Endothelial cell of umbilical vein (primary cell): ENCODE results near the gene GNAL. TPM values are rescaled to one million over a fixed set of nuclear protein-coding genes. Genes with fewer than 3 reads are reported as not detected.

Experiments
- BruUV-seq: library from RNA; stranded (reverse); fragments of 400-500 nt; replicated peaks from 2 replicates; lab custom pipeline; 2021; lab: Mats Ljungman, UMichigan
- CTCF ChIA-PET: fragments of 300-600, 350-600 bp; sonication (Branson Sonifier 250); formaldehyde crosslinking; loops from one replicate; lab custom pipeline; 2021; ENCODE audit warnings: antibody characterized with exemption, inconsistent platforms; lab: Charles Lee
- POLR2A ChIA-PET: fragments of 300-600, 350-600 bp; sonication (Branson Sonifier 250); formaldehyde crosslinking; loops from one replicate; lab custom pipeline; 2021; ENCODE audit warnings: antibody characterized with exemption, inconsistent platforms; lab: Charles Lee
- DNase-seq: peaks from one replicate; pipeline ENCODE4 v3.0.0-alpha.2; 2011; ENCODE audit warnings: low read depth, low spot score
- FAIRE-seq: peaks from 2 replicates; lab custom pipeline; 2011; peaks lifted over from hg19 to GRCh38; lab: Jason Lieb, UNC
- H2AFZ ChIP-seq: 2 replicates; pipeline ENCODE4 v1.6.0; 2012; ENCODE audit warnings: low read depth, low read length, control low read depth, inconsistent platforms
- H3K27ac ChIP-seq: 2 replicates; pipeline ENCODE4 v1.5.1; 2011; ENCODE audit warnings: low read depth, mild to moderate bottlenecking, control low read depth, low read length, moderate library complexity; ENCODE audit not compliant: insufficient read depth
- H3K27me3 ChIP-seq, 2 experiments: 2 replicates each; pipeline versions ENCODE4 v1.6.0 to v1.6.1; 2011; ENCODE audit warnings: low read length in 2 of 2, mixed read lengths in 1 of 2; ENCODE audit not compliant: control insufficient read depth in 2 of 2, insufficient read depth in 2 of 2
- H3K36me3 ChIP-seq, 2 experiments: 2 replicates in 1 of 2; 3 replicates in 1 of 2; pipeline ENCODE4 v1.5.1; 2011; ENCODE audit warnings: low read length in 2 of 2, mild to moderate bottlenecking in 1 of 2, moderate library complexity in 1 of 2; ENCODE audit not compliant: control insufficient read depth in 2 of 2, insufficient read depth in 2 of 2; ENCODE audit errors: extremely low read depth in 1 of 2
- H3K4me1 ChIP-seq: 3 replicates; pipeline ENCODE4 v1.5.1; 2011; ENCODE audit warnings: mild to moderate bottlenecking, low read length; ENCODE audit not compliant: control insufficient read depth, insufficient read depth; ENCODE audit errors: extremely low read depth
- H3K4me2 ChIP-seq: 2 replicates; pipeline ENCODE4 v1.6.1; 2011; ENCODE audit warnings: low read length, control low read depth, mixed read lengths; ENCODE audit not compliant: insufficient read depth
- H3K4me3 ChIP-seq, 3 experiments: fragments of 200-600 bp in 1 of 3; sonication (generic), shearing (Covaris generic) in 1 of 3; replicated peaks in 1 of 3; 2 replicates each; pipeline ENCODE4 v1.5.1; 2011 to 2016; ENCODE audit warnings: control low read depth in 3 of 3, low read length in 3 of 3, mild to moderate bottlenecking in 2 of 3, inconsistent platforms in 1 of 3, low read depth in 1 of 3, moderate library complexity in 1 of 3; ENCODE audit not compliant: insufficient read depth in 1 of 3
- H3K79me2 ChIP-seq: 2 replicates; pipeline ENCODE4 v1.6.0; 2012; ENCODE audit warnings: low read length, inconsistent platforms; ENCODE audit not compliant: control insufficient read depth, insufficient read depth
- H3K9ac ChIP-seq: replicated peaks from 2 replicates; pipeline ENCODE3; 2011; ENCODE audit warnings: low read length, control low read depth; ENCODE audit not compliant: insufficient read depth; ENCODE audit errors: extremely low read depth
- H3K9me1 ChIP-seq: replicated peaks from 3 replicates; pipeline ENCODE4 v1.6.0; 2011; ENCODE audit warnings: mild to moderate bottlenecking, low read length; ENCODE audit not compliant: control insufficient read depth, insufficient read depth; ENCODE audit errors: extremely low read depth
- H3K9me3 ChIP-seq: replicated peaks from 2 replicates; pipeline ENCODE4 v1.5.1; 2012; ENCODE audit warnings: low read length, inconsistent platforms; ENCODE audit not compliant: control insufficient read depth, insufficient read depth
- H4K20me1 ChIP-seq: replicated peaks from 2 replicates; pipeline ENCODE3; 2011; ENCODE audit warnings: mild to moderate bottlenecking, low read length; ENCODE audit not compliant: control insufficient read depth, insufficient read depth; ENCODE audit errors: extremely low read depth
- EZH2 ChIP-seq: IDR thresholded peaks from 2 replicates; pipeline ENCODE4 v1.6.1; 2012; ENCODE audit warnings: borderline replicate concordance, low read depth, mild to moderate bottlenecking, moderate library complexity, low read length, inconsistent platforms; ENCODE audit not compliant: severe bottlenecking
- FOS ChIP-seq: IDR thresholded peaks from 2 replicates; pipeline ENCODE4 v1.6.1; 2011; ENCODE audit warnings: mild to moderate bottlenecking, low read length, moderate library complexity, borderline replicate concordance; ENCODE audit not compliant: insufficient read depth
- GATA2 ChIP-seq: IDR thresholded peaks from 2 replicates; pipeline ENCODE4 v1.7.0; 2011; ENCODE audit warnings: low read depth, mild to moderate bottlenecking, moderate library complexity, mixed read lengths, low read length; ENCODE audit not compliant: insufficient read length, insufficient read depth
- MYC ChIP-seq: IDR thresholded peaks from one replicate; pipeline ENCODE4 v1.6.1; 2011; ENCODE audit warnings: mild to moderate bottlenecking, low read depth, low read length
- POLR2A ChIP-seq: IDR thresholded peaks from 2 replicates; pipeline ENCODE4 v1.6.1; 2012; ENCODE audit warnings: low read depth, mild to moderate bottlenecking, control low read depth, low read length
- dilution Hi-C: fragments of 300-500 bp; cut with MboI; formaldehyde crosslinking; loops from one replicate; pipeline ENCODE4 v1.15.0; 2019; ENCODE audit warnings: low sequenced_read_pairs; ENCODE audit not compliant: extremely low pct_ligation_motif_present
- intact Hi-C: fragments of 100-400 bp; cut with micrococcal nuclease; formaldehyde crosslinking; loops from one replicate; pipeline ENCODE4 v1.10.0; 2022
- polyA plus RNA-seq, 4 experiments: library from polyadenylated mRNA; depleted of rRNA in 3 of 4; stranded (reverse) in 3 of 4; unstranded in 1 of 4; fragments of >200 nt; gene quantifications; 2 replicates each; pipeline versions ENCODE4 v1.2.1 to v1.2.3, GENCODE V29; 2011 to 2012; ENCODE audit warnings: missing spikeins in 1 of 4
- total RNA-seq: library from RNA; stranded (reverse); gene quantifications from 2 replicates; pipeline ENCODE4 v1.2.3, GENCODE V29; 2021

GNAL gene
- total and polyA plus RNA-seq, 2 donors (not counting 3 experiments of a cell fraction or from before 2014, with no cell fraction given), result 0.07 to 0.73 TPM

- no peak overlapping the region for H3K4me2 ChIP-seq
- H3K27ac ChIP-seq, result no peak overlapping the region
- H3K4me3 ChIP-seq, result no peak overlapping the region
- no peaks in the 10 kb centered on the region for H3K79me2 ChIP-seq
- H4K20me1 ChIP-seq, result no peaks in the 10 kb centered on the region
- H3K27me3 ChIP-seq, result no peaks in the 10 kb centered on the region
- H3K9me1 ChIP-seq, result no peaks in the 10 kb centered on the region
- FAIRE-seq (no peak), DNase-seq (no peak)
- ChIA-PET CTCF (interaction anchor here (1.1 to 2.3 kb wide), 2 partner anchors 19 to 200 kb away, joined by 3 to 5 read pairs; no protein-coding TSS in a partner anchor), POLR2A (interaction anchor here (0.7 kb wide), 1 partner anchor 17 kb away, joined by 3 read pairs; no protein-coding TSS in a partner anchor)
- H3K9ac ChIP-seq, result no peak overlapping the region
- H3K4me1 ChIP-seq, result no peaks in the 10 kb centered on the region
- no peaks in the 10 kb centered on the region for H3K9me3 ChIP-seq
- TF ChIP-seq MYC (no peak), POLR2A (no peak), FOS (no peak)
- no peaks in the 10 kb centered on the region for H3K36me3 ChIP-seq
- intact Hi-C loops (no loop called here), dilution Hi-C loops (no loop called here)
- no peak overlapping the region for H2AFZ ChIP-seq
- BruUV-seq, result no TSS peak
Observed at GRCh38 chr18:11795916-11796315, 106.9 kb downstream of the GNAL start.

GRCh38 chr18:11798271-11798670 lies 109.2 kb downstream of the GNAL start:
- Histone ChIP-seq H3K4me2 (no peak overlapping the region), H3K9ac (no peak overlapping the region), H3K9me1 (no peaks in the 10 kb centered on the region), H3K36me3 (no peaks in the 10 kb centered on the region), H4K20me1 (no peaks in the 10 kb centered on the region), H3K27ac (no peak overlapping the region), H3K9me3 (no peaks in the 10 kb centered on the region), H3K4me1 (no peaks in the 10 kb centered on the region), H3K4me3 (no peak overlapping the region), H2AFZ (no peak overlapping the region), H3K79me2 (no peaks in the 10 kb centered on the region), H3K27me3 (no peaks in the 10 kb centered on the region)
- BruUV-seq, result no TSS peak
- DNase-seq (no peak), FAIRE-seq (no peak)
- CTCF ChIA-PET, result no interaction called here
- no peak for TF ChIP-seq FOS
- TF ChIP-seq MYC, result no peak
- no peak for TF ChIP-seq GATA2
- TF ChIP-seq EZH2, result no peak
- dilution Hi-C loops, result no loop called here
- POLR2A ChIA-PET, result interaction anchor here (0.7 kb wide), 1 partner anchor 250 kb away, joined by 3 read pairs; no protein-coding TSS in a partner anchor
- intact Hi-C loops, result no loop called here
